ENCODE results near the gene GALNT2. TPM values are rescaled to one million over a fixed set of nuclear protein-coding genes. Genes with fewer than 3 reads are reported as not detected.

The GALNT2 gene
- total RNA-seq, 5 donors from 2014 or later (not counting 1 experiment from before 2014, with no cell fraction given) = 22.2 to 29.7 (median 23.5) TPM

DNA sequence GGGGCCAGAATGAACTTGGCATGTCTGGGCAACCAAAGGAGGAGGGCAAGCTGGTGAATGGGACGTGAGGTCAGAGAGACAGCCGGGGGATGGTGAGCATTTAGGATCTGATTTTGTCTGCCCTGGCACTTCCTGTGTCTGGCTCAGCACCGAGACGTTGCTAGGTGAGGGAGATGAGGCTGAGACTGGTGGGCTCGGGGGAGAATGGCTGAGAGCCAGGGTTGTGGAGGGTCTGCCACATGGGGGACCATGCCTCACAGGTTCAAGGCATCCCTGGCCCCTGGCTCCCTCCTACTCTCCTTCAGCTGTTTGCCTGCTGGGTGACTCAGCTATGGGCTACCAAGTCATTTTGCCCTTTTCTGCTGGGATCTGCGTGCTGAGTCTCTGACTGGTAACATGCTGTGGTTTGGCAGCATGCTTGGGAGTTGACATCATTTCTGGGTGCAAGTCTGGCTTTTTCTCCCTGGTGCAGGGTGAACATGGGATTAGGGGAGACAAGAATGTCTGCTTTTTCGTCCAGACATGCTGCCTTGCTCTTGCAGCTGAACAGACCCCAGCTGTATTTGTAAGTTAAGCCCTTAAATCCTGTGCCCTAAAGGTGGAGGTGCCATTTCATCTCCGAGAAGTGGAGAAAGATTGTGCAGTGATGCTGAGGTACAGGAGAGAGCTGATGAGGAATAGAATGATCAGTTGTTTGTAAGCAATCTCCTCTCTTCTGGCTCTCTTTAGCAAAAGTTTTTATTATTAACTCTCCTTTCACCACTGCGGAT is 17.6 kb downstream of the GALNT2 start:
- Mint-ChIP-seq H3K27me3 (no peaks in the 10 kb centered on the region), H3K36me3 (peaks cover 15% of the 10 kb centered on the region), H3K4me1 (peaks cover 54 to 78% (median 67%) of the 10 kb centered on the region in 3 donors), H3K27ac (peak overlapping the region; percentile 17 to 68), H3K9me3 (peaks cover 0 to 5% (median 5%) of the 10 kb centered on the region in 3 donors), H3K4me3 (peak overlapping the region in 2 of 3 donors; percentile 16 to 45)
- DNase-seq (peak in 3 of 35 experiments; percentile 8 to 23 (median 21)), ATAC-seq (replicated peaks in 1 of 4) (peak; percentile 58 to 65 (median 65))
- H3K9me3 ChIP-seq = no peaks in the 10 kb centered on the region
- 26% methylated on average over 4 of the region's 9 CpGs for WGBS (ENCODE audit: insufficient coverage)
- no peak overlapping the region for H3K27ac ChIP-seq (ENCODE audit: low read length)
- no peaks in the 10 kb centered on the region for H3K36me3 ChIP-seq (ENCODE audit: control insufficient read depth in 2 of 2, extremely low read depth in 1 of 2, insufficient read depth in 1 of 2, low read length in 1 of 2)
- ChIA-PET POLR2A (no interaction called here), CTCF (no interaction called here)
- H3K4me1 ChIP-seq (ENCODE audit: control insufficient read depth in 1 of 2, extremely low read depth in 1 of 2, insufficient read depth in 2 of 2, low read length in 2 of 2) = peaks cover 3 to 13% of the 10 kb centered on the region in 2 experiments
- no peak overlapping the region for H3K4me3 ChIP-seq (ENCODE audit: control insufficient read depth in 1 of 2, extremely low read depth in 1 of 2, low read length in 1 of 2)
- no peaks in the 10 kb centered on the region for H3K27me3 ChIP-seq (replicated peaks in 1 of 2; ENCODE audit: control insufficient read depth in 2 of 2, extremely low read depth in 1 of 2, insufficient read depth in 2 of 2, low read length in 1 of 2)

- DNase-seq (no peak), ATAC-seq (replicated peaks in 1 of 4) (no peak)
- CTCF ChIA-PET = no interaction called here
- WGBS (ENCODE audit: insufficient coverage) = 100% methylated on average over 1 of the region's 5 CpGs
- Histone ChIP-seq H3K4me1 (ENCODE audit: control insufficient read depth in 1 of 2, extremely low read depth in 1 of 2, insufficient read depth in 2 of 2, low read length in 2 of 2) (peaks cover 3 to 13% of the 10 kb centered on the region in 2 experiments), H3K9me3 (no peaks in the 10 kb centered on the region), H3K36me3 (ENCODE audit: control insufficient read depth in 2 of 2, extremely low read depth in 1 of 2, insufficient read depth in 1 of 2, low read length in 1 of 2) (peaks cover 0 to 2% of the 10 kb centered on the region in 2 donors), H3K27ac (ENCODE audit: low read length) (no peak overlapping the region), H3K4me3 (ENCODE audit: control insufficient read depth in 1 of 2, extremely low read depth in 1 of 2, low read length in 1 of 2) (no peak overlapping the region), H3K27me3 (replicated peaks in 1 of 2; ENCODE audit: control insufficient read depth in 2 of 2, extremely low read depth in 1 of 2, insufficient read depth in 2 of 2, low read length in 1 of 2) (no peaks in the 10 kb centered on the region)
- POLR2A ChIA-PET = no interaction called here
- Mint-ChIP-seq H3K9me3 (peaks cover 0 to 5% (median 5%) of the 10 kb centered on the region in 3 donors), H3K4me1 (peaks cover 56 to 77% (median 67%) of the 10 kb centered on the region in 3 donors), H3K27me3 (no peaks in the 10 kb centered on the region), H3K4me3 (peak overlapping the region in 1 of 3 donors; percentile 16), H3K27ac (no peak overlapping the region), H3K36me3 (peaks cover 19% of the 10 kb centered on the region)
Observed at GRCh38 chr1:230085178-230085515, 18.1 kb downstream of the GALNT2 start.

DNA sequence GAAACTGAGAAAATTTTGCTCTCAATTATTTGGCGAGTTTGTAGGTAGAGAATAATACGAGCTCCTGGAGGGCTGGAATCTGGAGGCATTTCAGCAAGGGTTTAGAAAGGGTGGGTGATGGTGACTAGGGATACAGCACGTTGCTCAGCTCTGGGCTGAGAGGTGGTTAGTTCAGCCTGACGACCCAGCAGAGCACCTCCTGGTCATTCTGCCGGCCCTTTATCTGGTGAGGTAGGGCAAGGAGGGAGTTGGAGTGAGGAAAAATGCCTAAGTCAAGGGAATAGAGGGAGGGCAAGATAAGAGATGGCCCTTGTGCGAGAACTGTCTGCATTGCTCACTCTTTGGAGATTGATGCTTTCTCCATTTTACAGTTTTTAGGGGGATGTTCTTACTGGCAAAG is 19.1 kb downstream of the GALNT2 start:
- no peak overlapping the region for H3K27ac ChIP-seq (ENCODE audit: low read length)
- no peaks in the 10 kb centered on the region for H3K27me3 Mint-ChIP-seq
- peaks cover 0 to 5% (median 5%) of the 10 kb centered on the region in 3 donors for H3K9me3 Mint-ChIP-seq
- H3K4me3 Mint-ChIP-seq = no peak overlapping the region
- ChIA-PET CTCF (no interaction called here), POLR2A (no interaction called here)
- DNase-seq (no peak), ATAC-seq (replicated peaks in 1 of 4) (no peak)
- no peaks in the 10 kb centered on the region for H3K27me3 ChIP-seq (replicated peaks in 1 of 2; ENCODE audit: control insufficient read depth in 2 of 2, extremely low read depth in 1 of 2, insufficient read depth in 2 of 2, low read length in 1 of 2)
- H3K4me3 ChIP-seq (ENCODE audit: control insufficient read depth in 1 of 2, extremely low read depth in 1 of 2, low read length in 1 of 2) = no peak overlapping the region
- H3K27ac Mint-ChIP-seq = no peak overlapping the region
- peaks cover 24% of the 10 kb centered on the region for H3K36me3 Mint-ChIP-seq
- 87% methylated on average over 5 of the region's 6 CpGs for WGBS (ENCODE audit: insufficient coverage)
- H3K36me3 ChIP-seq (ENCODE audit: control insufficient read depth in 2 of 2, extremely low read depth in 1 of 2, insufficient read depth in 1 of 2, low read length in 1 of 2) = peaks cover 0 to 2% of the 10 kb centered on the region in 2 donors
- peaks cover 56 to 83% (median 69%) of the 10 kb centered on the region in 3 donors for H3K4me1 Mint-ChIP-seq
- H3K9me3 ChIP-seq = no peaks in the 10 kb centered on the region
- peaks cover 3 to 13% of the 10 kb centered on the region in 2 experiments for H3K4me1 ChIP-seq (ENCODE audit: control insufficient read depth in 1 of 2, extremely low read depth in 1 of 2, insufficient read depth in 2 of 2, low read length in 2 of 2)

DNA sequence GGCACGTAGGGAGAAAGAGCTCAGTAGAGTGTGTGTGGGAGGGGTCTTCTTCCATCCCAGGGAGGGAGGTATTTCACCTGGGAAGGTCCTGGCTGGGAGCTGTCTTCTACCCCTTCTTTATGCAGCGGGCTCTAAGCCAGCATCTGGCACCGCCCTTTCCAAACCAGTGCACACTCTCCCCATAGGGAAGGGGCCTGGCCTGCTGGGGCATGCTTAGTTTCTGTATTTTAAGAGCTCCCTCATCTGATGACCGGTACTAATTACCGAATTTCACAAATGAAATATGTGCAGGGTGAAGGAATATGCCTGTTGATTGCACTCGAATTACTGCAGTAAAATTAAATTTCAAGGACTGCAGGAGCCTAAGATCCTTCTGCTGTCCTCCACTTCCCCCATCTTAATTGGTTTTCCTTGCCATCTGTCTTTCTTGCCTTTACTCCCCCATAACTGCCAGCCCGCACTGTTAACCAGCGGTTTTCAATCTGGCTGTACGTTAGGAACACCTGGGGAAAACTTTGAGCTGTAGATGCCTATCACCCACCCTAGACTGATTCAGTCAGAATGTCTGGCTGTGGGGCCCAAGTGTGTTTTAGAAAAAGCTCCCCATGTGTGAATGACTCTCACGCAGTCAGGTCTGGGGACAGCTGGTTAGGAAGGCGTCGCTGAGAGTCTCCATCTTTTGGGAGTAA is 20.1 kb downstream of the GALNT2 start:
- Histone ChIP-seq H3K27me3 (replicated peaks in 1 of 2; ENCODE audit: control insufficient read depth in 2 of 2, extremely low read depth in 1 of 2, insufficient read depth in 2 of 2, low read length in 1 of 2) (no peaks in the 10 kb centered on the region), H3K36me3 (ENCODE audit: control insufficient read depth in 2 of 2, extremely low read depth in 1 of 2, insufficient read depth in 1 of 2, low read length in 1 of 2) (peaks cover 0 to 2% of the 10 kb centered on the region in 2 donors), H3K4me3 (ENCODE audit: control insufficient read depth in 1 of 2, extremely low read depth in 1 of 2, low read length in 1 of 2) (no peak overlapping the region), H3K27ac (ENCODE audit: low read length) (no peak overlapping the region), H3K9me3 (no peaks in the 10 kb centered on the region), H3K4me1 (ENCODE audit: control insufficient read depth in 1 of 2, extremely low read depth in 1 of 2, insufficient read depth in 2 of 2, low read length in 2 of 2) (peaks cover 3 to 13% of the 10 kb centered on the region in 2 experiments)
- Mint-ChIP-seq H3K4me3 (no peak overlapping the region), H3K27me3 (no peaks in the 10 kb centered on the region), H3K36me3 (peaks cover 24% of the 10 kb centered on the region), H3K4me1 (peaks cover 51 to 85% (median 66%) of the 10 kb centered on the region in 3 donors), H3K9me3 (peaks cover 0 to 5% (median 5%) of the 10 kb centered on the region in 3 donors), H3K27ac (no peak overlapping the region)
- ChIA-PET POLR2A (no interaction called here), CTCF (interaction anchor here in 1 of 2 donors (0.6 kb wide), 1 partner anchor 47 kb away, joined by 5 read pairs; no protein-coding TSS in a partner anchor)
- ATAC-seq (replicated peaks in 1 of 4) = no peak
- no peak for DNase-seq
- 87% methylated on average over 3 of the region's 12 CpGs for WGBS (ENCODE audit: insufficient coverage)

DNA sequence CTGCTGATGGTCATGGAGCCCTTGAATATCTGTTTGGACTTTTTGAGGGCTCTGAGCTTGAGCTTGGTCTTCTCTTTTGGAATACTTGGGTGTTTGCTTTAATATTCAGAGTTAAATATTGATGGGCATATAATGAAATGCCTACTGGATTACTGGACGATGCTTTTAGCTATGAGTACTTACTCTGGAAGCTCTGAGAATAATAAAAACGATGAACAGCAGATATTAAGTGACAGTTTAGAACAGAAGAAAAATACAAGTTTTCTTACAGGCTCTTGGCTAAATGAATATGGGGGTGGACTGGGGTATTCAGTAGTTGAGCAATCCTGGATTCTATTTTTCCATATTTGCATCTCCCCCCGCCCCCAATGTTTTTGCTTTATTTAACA is 20.7 kb downstream of the GALNT2 start:
- Mint-ChIP-seq H3K4me1 (peaks cover 45 to 83% (median 63%) of the 10 kb centered on the region in 3 donors), H3K27ac (no peak overlapping the region), H3K27me3 (no peaks in the 10 kb centered on the region), H3K4me3 (no peak overlapping the region), H3K9me3 (peaks cover 0 to 2% (median 1%) of the 10 kb centered on the region in 3 donors), H3K36me3 (peaks cover 24% of the 10 kb centered on the region)
- Histone ChIP-seq H3K27me3 (replicated peaks in 1 of 2; ENCODE audit: control insufficient read depth in 2 of 2, extremely low read depth in 1 of 2, insufficient read depth in 2 of 2, low read length in 1 of 2) (no peaks in the 10 kb centered on the region), H3K4me3 (ENCODE audit: control insufficient read depth in 1 of 2, extremely low read depth in 1 of 2, low read length in 1 of 2) (no peak overlapping the region), H3K27ac (ENCODE audit: low read length) (no peak overlapping the region), H3K36me3 (ENCODE audit: control insufficient read depth in 2 of 2, extremely low read depth in 1 of 2, insufficient read depth in 1 of 2, low read length in 1 of 2) (peaks cover 0 to 2% of the 10 kb centered on the region in 2 donors), H3K4me1 (ENCODE audit: control insufficient read depth in 1 of 2, extremely low read depth in 1 of 2, insufficient read depth in 2 of 2, low read length in 2 of 2) (peaks cover 3 to 13% of the 10 kb centered on the region in 2 experiments), H3K9me3 (no peaks in the 10 kb centered on the region)
- ChIA-PET CTCF (interaction anchor here in 1 of 2 donors (0.6 kb wide), 1 partner anchor 46 kb away, joined by 5 read pairs; no protein-coding TSS in a partner anchor), POLR2A (no interaction called here)
- no peak for ATAC-seq (replicated peaks in 1 of 4)
- DNase-seq = no peak
- WGBS (ENCODE audit: insufficient coverage) = 100% methylated on average over 2 of the region's 3 CpGs

GRCh38 chr1:230090194-230090711 is 23.2 kb downstream of the GALNT2 start:
- Mint-ChIP-seq H3K27ac (no peak overlapping the region), H3K27me3 (no peaks in the 10 kb centered on the region), H3K4me1 (peaks cover 29 to 70% (median 48%) of the 10 kb centered on the region in 3 donors), H3K9me3 (no peaks in the 10 kb centered on the region), H3K4me3 (no peak overlapping the region), H3K36me3 (peaks cover 30% of the 10 kb centered on the region)
- ATAC-seq (replicated peaks in 1 of 4) (no peak), DNase-seq (no peak)
- H3K9me3 ChIP-seq = no peaks in the 10 kb centered on the region
- no peak overlapping the region for H3K4me3 ChIP-seq (ENCODE audit: control insufficient read depth in 1 of 2, extremely low read depth in 1 of 2, low read length in 1 of 2)
- ChIA-PET CTCF (interaction anchor here (0.6 to 0.7 kb wide), 2 partner anchors 740 to 1671 kb away, joined by 3 to 4 read pairs; no protein-coding TSS in a partner anchor), POLR2A (no interaction called here)
- H3K4me1 ChIP-seq (ENCODE audit: control insufficient read depth in 1 of 2, extremely low read depth in 1 of 2, insufficient read depth in 2 of 2, low read length in 2 of 2) = no peaks in the 10 kb centered on the region
- H3K27me3 ChIP-seq (replicated peaks in 1 of 2; ENCODE audit: control insufficient read depth in 2 of 2, extremely low read depth in 1 of 2, insufficient read depth in 2 of 2, low read length in 1 of 2) = no peaks in the 10 kb centered on the region
- 72% methylated on average over 4 of the region's 6 CpGs for WGBS (ENCODE audit: insufficient coverage)
- peaks cover 0 to 5% of the 10 kb centered on the region in 2 donors for H3K36me3 ChIP-seq (ENCODE audit: control insufficient read depth in 2 of 2, extremely low read depth in 1 of 2, insufficient read depth in 1 of 2, low read length in 1 of 2)
- no peak overlapping the region for H3K27ac ChIP-seq (ENCODE audit: low read length)

Data from T-cell (primary cell).